SK-N-SH (cell line): Measurements from ENCODE around the gene FNDC1.

ENCODE experiments used
- CTCF ChIP-seq: fragments of 200-600 bp; sonication (generic); IDR thresholded peaks from 2 replicates; pipeline ENCODE4 v1.6.1; 2017; ENCODE audit warnings: antibody characterized with exemption, mild to moderate bottlenecking, moderate library complexity
- EP300 ChIP-seq, 2 experiments: IDR thresholded peaks; 2 replicates each; pipeline versions ENCODE4 v1.4.0 to v1.6.1; 2012; ENCODE audit warnings: borderline replicate concordance in 1 of 2, low read depth in 1 of 2, low read length in 1 of 2
- EZH2phosphoT487 ChIP-seq: fragments of 200-600 bp; sonication (generic); IDR thresholded peaks from 2 replicates; pipeline ENCODE4 v1.6.1; 2017; ENCODE audit warnings: low read depth, mixed run types, mild to moderate bottlenecking, antibody characterized with exemption, moderate library complexity, borderline replicate concordance
- GATA2 ChIP-seq: sonication (generic); formaldehyde crosslinking; IDR thresholded peaks from 2 replicates; pipeline ENCODE4 v1.5.0; 2020; ENCODE audit warnings: mild to moderate bottlenecking, missing genetic modification reagents
- IRF3 ChIP-seq: fragments of 150-350 bp; IDR thresholded peaks from 2 replicates; pipeline ENCODE4 v1.6.1; 2016; ENCODE audit warnings: mild to moderate bottlenecking, low read depth, low read length
- MAX ChIP-seq: IDR thresholded peaks from 2 replicates; pipeline ENCODE4 v1.4.0; 2012; ENCODE audit warnings: low read depth
- POLR2AphosphoS5 ChIP-seq: IDR thresholded peaks from 2 replicates; pipeline ENCODE4 v1.6.1; 2012; ENCODE audit warnings: low read depth, low read length
- RAD21 ChIP-seq: IDR thresholded peaks from 2 replicates; pipeline ENCODE4 v1.6.1; 2012; ENCODE audit warnings: mild to moderate bottlenecking, low read length
- REST ChIP-seq: IDR thresholded peaks from 2 replicates; pipeline ENCODE4 v1.6.1; 2012; ENCODE audit warnings: mild to moderate bottlenecking, low read depth, low read length, moderate library complexity
- RXRA ChIP-seq: IDR thresholded peaks from 2 replicates; pipeline ENCODE4 v1.4.0; 2012; ENCODE audit warnings: low read depth, mild to moderate bottlenecking, borderline replicate concordance
- SIN3A ChIP-seq: IDR thresholded peaks from 2 replicates; pipeline ENCODE4 v1.6.1; 2012; ENCODE audit warnings: low read depth, mild to moderate bottlenecking, low read length, moderate library complexity, borderline replicate concordance
- TAF1 ChIP-seq: IDR thresholded peaks from 2 replicates; pipeline ENCODE4 v1.6.1; 2012; ENCODE audit warnings: low read depth, mild to moderate bottlenecking, low read length, moderate library complexity, borderline replicate concordance
- TF ChIP-seq, protein P1 (sequence below): IDR thresholded peaks from 2 replicates; pipeline ENCODE4; 2012

DNA sequence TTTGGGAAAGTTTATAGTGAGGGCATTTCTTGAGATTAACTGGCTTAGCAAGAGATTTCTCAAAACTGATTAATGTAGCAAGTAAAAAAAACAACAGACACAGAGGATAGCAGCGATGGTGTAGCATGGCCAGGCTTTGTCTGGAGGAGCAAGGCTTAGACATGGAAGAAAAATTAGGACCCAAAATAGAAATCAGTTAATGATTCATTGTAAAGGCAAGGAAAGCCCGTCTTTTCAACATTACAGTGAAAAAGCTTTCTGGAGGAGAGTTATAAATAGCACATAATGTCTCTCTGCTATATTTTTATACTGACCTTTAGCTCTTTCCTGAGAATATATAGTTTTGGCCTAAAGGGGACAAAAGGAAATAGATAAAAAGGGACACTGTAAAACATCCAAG, 45.1 kb downstream of the FNDC1 start:
- TF ChIP-seq TAF1 (no peak), MAX (no peak), CTCF (no peak), SIN3A (no peak), IRF3 (no peak), POLR2AphosphoS5 (no peak), RAD21 (no peak), EZH2phosphoT487 (no peak), GATA2 (CRISPR knock-in tag) (no peak), REST (no peak), EP300 (IDR thresholded peaks at IDR 0.05; ENCODE audit: borderline replicate concordance in 1 of 2, low read depth in 1 of 2, low read length in 1 of 2) (no peak), RXRA (no peak)
- TF ChIP-seq, protein P1, sequence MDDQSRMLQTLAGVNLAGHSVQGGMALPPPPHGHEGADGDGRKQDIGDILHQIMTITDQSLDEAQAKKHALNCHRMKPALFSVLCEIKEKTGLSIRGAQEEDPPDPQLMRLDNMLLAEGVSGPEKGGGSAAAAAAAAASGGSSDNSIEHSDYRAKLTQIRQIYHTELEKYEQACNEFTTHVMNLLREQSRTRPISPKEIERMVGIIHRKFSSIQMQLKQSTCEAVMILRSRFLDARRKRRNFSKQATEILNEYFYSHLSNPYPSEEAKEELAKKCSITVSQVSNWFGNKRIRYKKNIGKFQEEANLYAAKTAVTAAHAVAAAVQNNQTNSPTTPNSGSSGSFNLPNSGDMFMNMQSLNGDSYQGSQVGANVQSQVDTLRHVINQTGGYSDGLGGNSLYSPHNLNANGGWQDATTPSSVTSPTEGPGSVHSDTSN = no peak
